ENCODE measurements around the gene CPVL.

Gene CPVL

DNA sequence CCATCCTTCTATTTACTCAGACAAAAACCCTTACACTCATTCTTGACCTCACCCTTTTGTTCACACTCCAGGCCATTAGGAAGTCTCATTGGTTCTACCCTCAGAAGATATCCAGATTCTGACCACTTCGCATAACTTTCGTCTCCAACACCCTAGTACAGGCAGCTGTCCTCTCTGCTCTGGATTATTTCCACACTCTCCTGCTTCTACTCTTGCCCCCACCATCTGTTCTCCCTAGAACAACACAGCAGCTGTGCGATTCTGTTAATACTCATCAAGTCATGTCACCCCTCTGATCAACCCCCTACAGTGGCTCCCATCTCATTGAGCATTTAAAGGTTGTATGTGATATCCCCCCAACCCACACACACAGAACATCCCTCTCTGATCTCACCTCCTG, 172.7 kb downstream of the CPVL start:
- DNase-seq (ENCODE audit: low spot score), result no peak

DNA sequence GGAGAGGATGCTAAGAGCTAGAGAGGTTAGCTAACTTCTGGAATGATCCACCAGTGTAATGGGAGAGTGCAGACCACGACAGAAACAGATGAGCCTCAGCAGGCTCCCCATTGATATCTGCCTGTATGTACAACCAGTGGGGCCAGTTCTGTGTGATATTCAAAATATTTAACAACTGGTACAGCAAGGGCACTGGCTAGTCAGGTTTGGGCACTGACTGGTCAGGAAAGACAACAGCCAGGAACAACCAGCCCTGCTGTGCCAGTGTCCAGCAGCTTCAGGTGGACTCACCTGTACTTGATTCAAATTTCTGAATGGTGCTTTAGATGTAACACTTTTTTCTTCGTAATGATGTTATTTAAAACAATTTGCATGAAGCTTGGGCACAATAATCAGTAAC, 182.3 kb downstream of the CPVL start:
- no peak for DNase-seq (ENCODE audit: low spot score)

DNA sequence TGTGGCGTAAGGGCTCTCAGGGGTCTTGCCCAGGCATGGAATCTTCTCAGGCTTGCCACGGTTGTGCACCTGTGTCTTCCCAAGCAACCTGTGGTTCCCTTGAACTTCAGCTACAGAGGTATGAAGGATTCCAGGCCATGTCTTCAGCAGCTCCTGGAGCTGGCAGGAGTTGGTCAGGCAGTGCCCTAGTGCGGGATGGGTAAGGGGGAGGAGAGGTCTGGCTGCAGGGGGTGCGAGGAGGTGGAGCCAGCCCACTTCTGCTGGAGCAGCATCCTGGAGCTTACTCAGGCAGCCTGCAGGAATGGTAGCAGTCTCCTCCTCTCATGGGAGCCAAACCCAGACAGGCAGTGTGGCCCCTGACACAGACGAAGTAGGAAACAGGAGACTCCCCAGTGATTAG, 184.4 kb downstream of the CPVL start:
- DNase-seq (ENCODE audit: low spot score), result no peak

DNA sequence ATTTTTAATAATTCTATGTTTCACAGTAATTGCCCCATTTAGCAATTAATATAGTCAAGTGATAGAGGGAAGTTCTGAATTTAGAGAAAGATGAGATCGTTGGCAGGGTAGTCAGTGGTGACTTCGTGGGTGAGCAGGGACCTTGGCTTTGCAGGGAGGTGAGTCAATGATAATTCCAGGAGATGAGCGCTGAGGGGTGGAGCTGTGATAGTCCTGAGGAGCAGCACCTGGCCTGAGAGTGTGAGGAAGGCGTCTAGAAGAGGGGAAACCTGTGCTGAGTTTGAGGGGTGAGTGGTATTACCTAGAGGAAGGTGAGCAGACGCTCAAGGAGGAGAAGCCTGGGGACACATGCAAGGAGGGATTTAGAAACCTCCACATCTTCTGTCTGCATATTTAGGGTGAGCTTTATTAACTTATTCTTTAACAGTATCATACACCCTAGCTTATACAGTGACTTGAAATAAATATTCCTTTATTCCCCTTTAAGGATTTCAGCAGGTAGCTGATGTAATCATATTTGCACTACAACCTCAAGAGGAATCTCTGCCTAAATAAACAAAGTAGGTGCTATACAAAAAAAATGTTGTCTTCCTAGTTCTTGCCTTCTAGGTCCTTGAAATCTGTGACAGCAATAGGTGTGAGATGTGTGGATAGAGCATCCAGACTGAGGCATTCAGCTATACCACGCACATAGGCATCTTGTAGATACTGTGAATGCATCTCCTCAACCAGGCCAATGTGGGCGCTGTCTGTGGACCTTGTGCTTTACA, 186.1 kb downstream of the CPVL start:
- no peak for DNase-seq (ENCODE audit: low spot score)

DNA sequence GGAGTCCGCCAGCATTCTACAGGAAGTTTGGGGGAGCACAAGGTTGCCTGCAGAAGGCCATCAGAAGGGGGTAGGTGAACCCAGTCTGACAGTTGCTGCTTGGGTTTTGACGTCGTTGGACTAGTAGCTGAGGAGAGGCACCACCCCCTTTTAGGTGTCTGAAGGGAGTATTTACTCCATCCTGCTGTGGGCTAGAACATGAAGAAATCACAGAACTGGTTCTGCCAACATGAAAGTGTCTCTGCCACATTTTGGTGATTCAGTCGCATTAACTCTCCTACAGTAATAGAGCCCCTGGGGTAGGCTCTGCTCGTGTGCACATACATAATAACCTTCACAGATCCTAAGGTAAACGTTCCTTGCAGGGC, 187.4 kb downstream of the CPVL start:
- no peak for DNase-seq (ENCODE audit: low spot score)

DNA sequence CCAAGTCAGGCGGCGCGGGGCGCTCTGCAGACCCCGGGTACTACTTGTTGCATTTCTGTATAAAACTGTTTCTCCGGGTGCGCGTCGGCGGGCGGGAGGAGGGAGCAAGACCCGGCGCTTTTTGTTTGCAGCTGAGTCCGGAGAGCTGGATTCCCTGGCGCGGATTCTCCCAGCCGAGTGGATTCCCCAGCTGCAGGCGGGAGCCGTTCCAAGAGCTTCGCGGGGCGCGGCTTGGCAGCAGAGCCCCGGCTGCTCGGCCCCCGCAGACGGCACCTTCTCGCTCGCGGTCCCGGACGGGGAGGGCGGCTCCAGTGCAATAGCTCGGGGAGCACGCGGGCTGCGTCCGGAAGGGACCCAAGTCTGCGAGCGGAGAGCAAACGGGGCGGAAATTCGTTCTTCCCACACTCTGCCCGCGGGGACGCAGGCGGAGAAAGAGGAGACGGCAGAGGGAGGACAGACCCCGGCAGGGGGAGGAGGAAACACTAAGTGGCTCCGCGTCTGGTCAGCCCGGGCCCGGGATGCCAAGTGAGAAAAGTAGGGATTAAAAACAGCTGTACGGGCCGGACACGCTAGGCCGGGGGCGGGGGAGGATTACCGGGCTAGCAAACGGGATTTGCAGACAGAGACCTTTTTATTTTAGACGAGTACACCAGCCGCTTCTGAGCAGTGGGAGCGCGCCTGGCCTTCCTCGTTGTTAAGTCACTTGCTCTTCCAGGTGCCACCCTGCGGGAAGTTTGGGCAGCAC, 187.9 kb downstream of the CPVL start, which contains the start of gene TRIL:
TRIL (minus strand) TSS at position 96 of the 745 bp plus-strand sequence. CDS start 284 bp downstream, outside the sequence.
- DNase-seq (ENCODE audit: low spot score), result peak; percentile 51

DNA sequence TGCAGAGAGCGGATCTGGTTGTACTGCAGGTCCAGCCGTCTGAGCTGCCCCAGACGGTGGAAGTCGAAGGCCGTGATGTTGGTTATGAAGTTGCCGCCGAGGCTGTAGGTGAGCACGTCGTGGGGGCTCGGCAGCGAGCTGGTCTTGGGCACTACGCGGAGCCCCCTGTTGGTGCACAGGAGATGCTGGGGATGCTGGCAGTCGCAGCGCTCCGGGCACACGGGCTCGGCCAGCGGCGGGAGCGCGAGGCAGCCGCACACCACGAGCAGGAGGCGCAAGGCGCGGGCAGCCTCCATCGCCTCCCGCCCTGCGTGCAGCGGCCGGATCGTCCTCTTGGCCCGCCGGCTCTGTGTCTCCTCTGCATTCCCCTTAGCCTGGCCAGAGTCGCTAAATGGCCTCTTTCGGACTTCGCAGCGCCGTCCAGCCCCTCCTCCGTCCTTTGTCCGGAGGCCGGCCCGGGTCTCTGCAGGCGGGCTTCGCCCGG, 188.5 kb downstream of the CPVL start:
- no peak for DNase-seq (ENCODE audit: low spot score)

DNA sequence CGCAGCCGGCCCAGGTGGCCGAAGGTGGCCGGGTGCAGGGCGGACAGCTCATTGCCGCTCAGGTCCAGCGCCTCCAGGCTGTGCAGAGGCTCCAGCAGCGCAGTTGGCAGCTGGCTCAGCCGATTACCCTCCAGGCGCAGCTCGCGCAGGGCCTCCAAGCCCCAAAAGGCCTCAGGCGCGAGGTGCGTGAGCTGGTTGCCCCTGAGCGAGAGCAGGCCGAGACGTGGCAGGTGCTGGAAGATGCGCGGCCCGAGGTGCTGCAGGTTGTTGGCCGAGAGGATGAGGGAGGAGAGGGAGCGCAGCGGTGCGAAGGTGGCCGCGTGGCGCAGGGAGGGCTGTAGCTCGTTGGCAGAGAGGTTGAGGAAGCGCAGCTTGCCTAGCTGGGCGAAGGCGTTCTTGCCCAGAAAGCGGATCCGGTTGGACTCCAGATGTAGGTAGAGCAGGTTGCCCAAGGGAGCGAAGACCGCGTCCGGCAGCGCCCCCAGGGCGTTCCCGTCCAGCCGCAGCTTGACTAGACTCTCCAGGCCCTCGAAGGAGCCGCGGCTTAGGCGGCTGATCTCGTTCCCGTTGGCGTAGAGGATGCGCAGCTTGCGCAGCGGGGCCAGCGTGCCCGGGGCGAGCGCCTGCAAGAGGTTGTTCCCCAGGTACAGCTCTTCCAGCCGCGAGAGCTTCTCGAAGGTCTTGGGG, 189.1 kb downstream of the CPVL start:
- no peak for DNase-seq (ENCODE audit: low spot score)

DNA sequence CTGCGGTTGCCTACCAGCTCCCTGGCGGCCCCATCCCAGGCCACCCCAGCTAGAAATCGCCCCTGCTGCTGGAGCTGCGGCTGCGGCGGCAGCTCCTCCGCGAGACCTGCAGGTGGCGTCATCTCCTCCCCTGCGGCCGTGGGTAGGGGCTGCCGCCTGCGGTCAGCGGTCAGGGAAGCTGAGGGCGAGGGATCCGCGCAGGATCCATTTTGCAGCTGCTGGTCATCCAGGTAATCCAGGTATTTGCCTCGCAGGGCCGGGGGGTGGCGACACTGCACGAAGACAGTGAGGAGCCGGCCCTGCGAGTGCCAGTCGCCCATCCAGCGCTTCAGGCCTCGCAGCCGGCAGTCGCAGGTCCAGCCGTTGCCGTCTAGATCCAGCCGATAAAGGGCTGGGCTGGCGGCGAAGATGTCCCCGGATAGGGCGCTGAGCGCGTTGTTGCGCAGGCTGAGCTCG, 189.7 kb downstream of the CPVL start:
- DNase-seq (ENCODE audit: low spot score), result no peak

DNA sequence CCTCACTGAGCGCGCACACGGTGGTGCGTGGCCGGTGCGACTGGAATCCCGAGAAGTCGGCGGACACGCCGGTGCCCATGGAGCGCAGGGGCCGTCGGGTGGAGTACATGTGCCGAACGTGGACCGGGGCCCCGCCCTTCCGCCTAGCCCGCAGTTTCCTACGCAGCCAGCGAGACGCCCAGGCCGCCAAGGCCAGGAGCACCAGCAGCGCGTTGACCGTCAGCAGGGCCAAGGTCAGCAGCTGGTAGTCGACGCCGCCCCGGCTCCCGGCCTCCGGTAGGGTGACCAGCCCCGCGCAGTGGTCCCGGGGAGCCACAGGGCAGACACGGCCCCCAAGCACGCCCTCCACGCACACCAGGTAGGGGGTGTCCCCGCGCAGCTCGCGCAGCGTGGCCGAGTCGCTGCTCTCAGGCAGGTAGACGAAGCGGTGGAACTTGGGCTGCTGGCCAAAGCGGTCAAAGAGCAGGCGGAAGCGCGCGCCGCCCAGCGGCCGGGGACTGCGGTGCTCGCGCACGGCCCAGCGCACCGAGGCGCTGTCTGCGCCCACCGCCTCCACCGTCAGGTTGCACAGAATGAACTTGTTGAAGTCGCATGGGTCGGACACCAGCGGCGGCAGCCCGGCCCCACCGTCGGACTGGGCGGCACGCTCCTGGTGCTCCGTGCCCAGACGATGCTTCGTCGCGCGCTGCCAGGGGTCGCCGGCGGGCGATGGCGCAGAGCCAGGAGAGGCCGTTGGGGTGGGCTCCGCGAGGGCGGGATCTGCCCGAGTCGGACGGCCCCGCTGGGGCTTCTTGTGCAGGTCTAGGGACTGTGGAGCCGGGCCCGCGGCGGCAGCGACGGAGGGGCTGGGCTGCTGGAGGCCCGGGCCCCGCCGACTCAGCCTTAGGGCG, 190.4 kb downstream of the CPVL start:
- DNase-seq (ENCODE audit: low spot score), result no peak

DNA sequence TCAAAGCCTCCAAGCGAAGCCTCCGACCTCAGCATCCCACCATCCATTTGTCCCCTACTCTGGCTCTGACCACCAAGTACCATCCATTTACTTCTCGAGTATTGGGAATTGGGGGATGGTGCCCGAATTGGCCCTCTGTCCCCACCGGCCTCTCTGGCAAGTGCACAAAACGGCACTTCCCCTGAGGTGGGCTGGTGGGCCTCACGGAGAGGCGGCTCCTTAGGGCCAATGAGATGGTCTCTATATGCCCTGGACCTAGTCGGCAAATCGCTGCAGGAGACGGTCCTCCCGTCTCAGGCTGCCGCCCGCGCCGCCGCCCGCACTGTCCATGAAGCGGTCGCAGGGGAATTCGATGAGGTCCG, 191.0 kb downstream of the CPVL start:
- DNase-seq (ENCODE audit: low spot score), result no peak

DNA sequence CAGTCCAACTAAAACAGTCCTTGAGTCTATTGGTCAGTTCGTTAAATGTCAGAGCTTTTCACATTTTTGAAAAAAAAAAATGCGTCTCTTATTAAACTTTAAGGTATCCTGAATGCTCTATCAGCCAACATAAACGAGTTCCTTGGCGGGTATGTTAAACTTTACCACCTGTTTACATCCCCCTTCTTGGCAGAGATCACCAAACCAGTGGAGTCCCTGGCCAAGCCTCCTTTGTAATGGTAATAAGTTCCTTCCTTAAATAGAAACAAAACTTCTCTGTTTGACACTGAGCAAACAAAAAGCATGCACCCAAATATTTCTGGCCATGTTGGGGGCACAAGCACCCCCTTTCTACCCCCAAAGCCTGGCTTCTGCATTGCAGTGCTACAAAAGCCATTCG, 191.4 kb downstream of the CPVL start:
- DNase-seq (ENCODE audit: low spot score), result no peak

DNA sequence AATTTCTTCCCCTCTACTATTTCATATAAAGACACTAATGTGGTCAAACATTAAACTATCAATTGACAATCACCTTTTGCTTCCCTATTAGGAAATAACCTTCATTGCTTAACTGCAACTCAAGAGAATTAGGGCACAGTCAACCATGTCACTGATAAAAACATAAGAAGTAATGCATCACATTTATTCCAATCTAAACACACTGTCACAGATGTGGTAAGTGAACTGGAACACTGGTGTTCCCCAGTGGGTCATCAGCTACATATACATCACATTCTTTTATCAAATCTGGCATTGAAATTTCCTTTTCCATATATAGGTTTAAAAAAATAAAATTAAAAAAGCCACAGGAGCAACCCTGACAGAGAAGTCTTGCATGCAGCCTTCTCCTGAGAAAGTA, 191.9 kb downstream of the CPVL start:
- DNase-seq (ENCODE audit: low spot score), result no peak

DNA sequence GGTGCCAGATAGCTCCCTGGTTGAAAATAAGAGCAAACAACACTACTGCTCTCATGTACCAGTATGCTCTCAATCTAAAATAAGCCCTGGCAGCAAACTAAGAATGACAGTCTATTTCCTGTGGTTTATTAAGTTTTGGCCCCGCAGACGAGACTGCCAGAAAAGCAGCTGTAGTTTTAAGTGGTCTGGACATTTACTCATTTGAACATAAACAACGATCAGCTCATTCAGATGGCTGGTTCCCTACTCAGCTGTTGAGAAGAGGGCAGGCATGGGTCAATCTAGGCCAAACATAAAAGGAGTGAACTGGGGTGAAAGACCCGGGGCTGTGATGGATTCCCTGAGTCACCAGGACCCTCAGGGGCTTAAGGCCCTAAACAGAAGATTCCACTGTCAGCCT, 192.7 kb downstream of the CPVL start:
- no peak for DNase-seq (ENCODE audit: low spot score)
